GM23338 (cell line): ENCODE results near the gene AVP. TPM values are rescaled to one million over a fixed set of nuclear protein-coding genes. Genes with fewer than 3 reads are reported as not detected.
A peak's percentile ranks its signal among the peaks of the same experiment; 100 is the strongest.
"Not testable (repeated sequence)": the region's sequence is repeated elsewhere in the genome, so short reads cannot be mapped to it uniquely, and the experiment has no call there.

Source experiments
- ATAC-seq: fragments of 200-7000 bp; cut with Tn5 transposase; 3 replicates; pipeline ENCODE4 v1.9.1; 2020
- DNase-seq: peaks from one replicate; pipeline ENCODE4 v3.0.0-alpha.2; 2015; ENCODE audit warnings: low spot score
- H2AFZ ChIP-seq: fragments of 200-600 bp; sonication (generic); 2 replicates; pipeline ENCODE4 v1.8.0; 2016; ENCODE audit warnings: antibody characterized with exemption, mild to moderate bottlenecking, moderate library complexity
- H3F3A ChIP-seq: fragments of 200-600 bp; sonication (generic); replicated peaks from 2 replicates; pipeline ENCODE4 v1.8.0; 2017; ENCODE audit warnings: antibody characterized with exemption, mixed run types, low read depth
- H3K27ac ChIP-seq: fragments of 200-600 bp; sonication (generic); 2 replicates; pipeline ENCODE4 v1.6.1; 2016; ENCODE audit warnings: low read depth
- H3K27me3 ChIP-seq: fragments of 200-600 bp; sonication (generic); 2 replicates; pipeline ENCODE4 v1.8.0; 2016; ENCODE audit warnings: mild to moderate bottlenecking, mixed run types, moderate library complexity; ENCODE audit not compliant: insufficient read depth
- H3K36me3 ChIP-seq: fragments of 200-600 bp; sonication (generic); 2 replicates; pipeline ENCODE4 v1.8.0; 2016; ENCODE audit warnings: mild to moderate bottlenecking; ENCODE audit not compliant: insufficient read depth
- H3K4me1 ChIP-seq: fragments of 200-600 bp; sonication (generic); 2 replicates; pipeline ENCODE4 v1.8.0; 2016; ENCODE audit warnings: mild to moderate bottlenecking, moderate library complexity; ENCODE audit not compliant: insufficient read depth
- H3K4me2 ChIP-seq: fragments of 200-600 bp; sonication (generic); 2 replicates; pipeline ENCODE4 v1.7.1; 2017; ENCODE audit warnings: mixed run types
- H3K4me3 ChIP-seq: fragments of 200-600 bp; sonication (generic); 2 replicates; pipeline ENCODE4 v1.6.1; 2016; ENCODE audit warnings: mixed run types
- H3K79me2 ChIP-seq: fragments of 200-600 bp; sonication (generic); replicated peaks from 2 replicates; pipeline ENCODE4 v1.8.0; 2017; ENCODE audit warnings: mild to moderate bottlenecking; ENCODE audit not compliant: insufficient read depth
- H3K9me2 ChIP-seq: fragments of 200-600 bp; sonication (generic); 2 replicates; pipeline ENCODE4 v1.8.0; 2017; ENCODE audit not compliant: insufficient read depth
- H4K20me1 ChIP-seq: fragments of 200-600 bp; sonication (generic); replicated peaks from 2 replicates; pipeline ENCODE4 v1.8.0; 2017; ENCODE audit warnings: mild to moderate bottlenecking; ENCODE audit not compliant: insufficient read depth
- H3K27ac Mint-ChIP-seq: 2 replicates; pipeline ENCODE4 v1.8.0; 2020; ENCODE audit warnings: inconsistent platforms, mild to moderate bottlenecking, moderate library complexity, mixed read lengths
- H3K27me3 Mint-ChIP-seq: 3 replicates; pipeline ENCODE4 v1.8.0; 2022; ENCODE audit warnings: low read depth, mild to moderate bottlenecking, moderate library complexity, mixed read lengths, inconsistent platforms; ENCODE audit not compliant: insufficient read depth, poor library complexity
- H3K36me3 Mint-ChIP-seq: 3 replicates; pipeline ENCODE4 v1.8.0; 2021; ENCODE audit warnings: low read depth, mild to moderate bottlenecking, inconsistent platforms, moderate library complexity, mixed read lengths
- H3K4me1 Mint-ChIP-seq: 3 replicates; pipeline ENCODE4 v1.8.0; 2020; ENCODE audit warnings: mild to moderate bottlenecking, inconsistent platforms, mixed read lengths
- H3K4me3 Mint-ChIP-seq: 3 replicates; pipeline ENCODE4 v1.8.0; 2021; ENCODE audit warnings: moderate library complexity, mild to moderate bottlenecking, inconsistent platforms, mixed read lengths
- H3K9me3 Mint-ChIP-seq: 3 replicates; pipeline ENCODE4 v1.8.0; 2020; ENCODE audit warnings: moderate library complexity, mild to moderate bottlenecking, inconsistent platforms, mixed read lengths
- EZH2phosphoT487 ChIP-seq: fragments of 200-600 bp; sonication (generic); IDR thresholded peaks from one replicate; pipeline ENCODE4 v1.8.1; 2018; ENCODE audit warnings: antibody characterized with exemption; ENCODE audit not compliant: unreplicated experiment
- JUNB ChIP-seq: IDR thresholded peaks from one replicate; pipeline ENCODE4 v1.6.1; 2016; ENCODE audit warnings: antibody characterized with exemption; ENCODE audit not compliant: unreplicated experiment
- POLR2AphosphoS5 ChIP-seq: IDR thresholded peaks from 2 replicates; pipeline ENCODE4 v1.6.1; 2016; ENCODE audit warnings: antibody characterized with exemption, low read depth
- STAT1 ChIP-seq: IDR thresholded peaks from one replicate; pipeline ENCODE4 v1.6.1; 2016; ENCODE audit warnings: antibody characterized with exemption; ENCODE audit not compliant: unreplicated experiment
- ZNF114 ChIP-seq: fragments of 250-450 bp; sonication (Bioruptor Pico); IDR thresholded peaks from 2 replicates; pipeline ENCODE4 v1.5.0; 2020; ENCODE audit warnings: mild to moderate bottlenecking, moderate library complexity
- ZNF331 ChIP-seq: fragments of 250-450 bp; sonication (Bioruptor Pico); IDR thresholded peaks from 2 replicates; pipeline ENCODE4 v1.5.0; 2020; ENCODE audit warnings: low read depth, mild to moderate bottlenecking, moderate library complexity
- polyA plus RNA-seq: library from polyadenylated mRNA; unstranded; fragments of >200 nt; fragmentation: Nextera tagmentation; extraction: Ambion mirVana; gene quantifications from 2 replicates; pipeline ENCODE4 v1.2.1, GENCODE V29; 2016
- total RNA-seq: library from RNA; depleted of rRNA; stranded (reverse); fragments of >200 nt; shearing (Covaris generic); gene quantifications from 2 replicates; pipeline ENCODE4 v1.2.3, GENCODE V29; 2014
- TF ChIP-seq, protein P1 (sequence below), 2 experiments: fragments of 200-600 bp in 1 of 2; sonication (generic) in 1 of 2; conservative IDR thresholded peaks; 2 replicates each; pipeline versions ENCODE4 v1.5.1 to v1.6.1; 2016 to 2017; ENCODE audit warnings: antibody characterized with exemption in 2 of 2, low read depth in 2 of 2, mild to moderate bottlenecking in 2 of 2, moderate library complexity in 1 of 2

AVP gene
- total and polyA plus RNA-seq, 2 experiments from 2014 or later: 0.60 TPM; not detected in 1

DNA sequence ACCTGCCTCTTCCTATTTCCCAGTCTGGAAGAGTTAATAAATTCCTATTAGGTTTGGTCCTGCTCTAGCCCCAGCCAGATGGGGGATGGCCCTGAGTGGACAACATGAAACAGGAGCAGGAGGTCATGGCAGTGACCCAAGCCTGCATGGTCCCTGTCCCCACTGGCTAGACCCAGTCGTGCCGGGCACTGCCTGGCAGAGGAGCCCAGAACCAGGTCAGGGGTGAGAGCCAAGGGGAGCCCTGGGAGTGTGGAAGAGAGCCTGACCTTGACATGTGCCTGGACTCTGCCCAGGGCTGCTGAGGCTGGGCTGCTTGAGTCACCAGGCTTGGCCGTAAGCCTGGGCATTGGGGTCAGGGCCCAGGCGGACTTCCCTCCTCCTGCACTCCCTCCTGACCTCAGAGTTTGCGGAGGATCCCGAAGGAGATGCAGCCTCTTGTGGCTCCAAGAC is 3.6 kb downstream of the AVP start (continued):
- TF ChIP-seq, protein P1, sequence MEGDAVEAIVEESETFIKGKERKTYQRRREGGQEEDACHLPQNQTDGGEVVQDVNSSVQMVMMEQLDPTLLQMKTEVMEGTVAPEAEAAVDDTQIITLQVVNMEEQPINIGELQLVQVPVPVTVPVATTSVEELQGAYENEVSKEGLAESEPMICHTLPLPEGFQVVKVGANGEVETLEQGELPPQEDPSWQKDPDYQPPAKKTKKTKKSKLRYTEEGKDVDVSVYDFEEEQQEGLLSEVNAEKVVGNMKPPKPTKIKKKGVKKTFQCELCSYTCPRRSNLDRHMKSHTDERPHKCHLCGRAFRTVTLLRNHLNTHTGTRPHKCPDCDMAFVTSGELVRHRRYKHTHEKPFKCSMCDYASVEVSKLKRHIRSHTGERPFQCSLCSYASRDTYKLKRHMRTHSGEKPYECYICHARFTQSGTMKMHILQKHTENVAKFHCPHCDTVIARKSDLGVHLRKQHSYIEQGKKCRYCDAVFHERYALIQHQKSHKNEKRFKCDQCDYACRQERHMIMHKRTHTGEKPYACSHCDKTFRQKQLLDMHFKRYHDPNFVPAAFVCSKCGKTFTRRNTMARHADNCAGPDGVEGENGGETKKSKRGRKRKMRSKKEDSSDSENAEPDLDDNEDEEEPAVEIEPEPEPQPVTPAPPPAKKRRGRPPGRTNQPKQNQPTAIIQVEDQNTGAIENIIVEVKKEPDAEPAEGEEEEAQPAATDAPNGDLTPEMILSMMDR (conservative IDR thresholded peaks at IDR 0.05; ENCODE audit: low read depth in 2 of 2): no peak

DNA sequence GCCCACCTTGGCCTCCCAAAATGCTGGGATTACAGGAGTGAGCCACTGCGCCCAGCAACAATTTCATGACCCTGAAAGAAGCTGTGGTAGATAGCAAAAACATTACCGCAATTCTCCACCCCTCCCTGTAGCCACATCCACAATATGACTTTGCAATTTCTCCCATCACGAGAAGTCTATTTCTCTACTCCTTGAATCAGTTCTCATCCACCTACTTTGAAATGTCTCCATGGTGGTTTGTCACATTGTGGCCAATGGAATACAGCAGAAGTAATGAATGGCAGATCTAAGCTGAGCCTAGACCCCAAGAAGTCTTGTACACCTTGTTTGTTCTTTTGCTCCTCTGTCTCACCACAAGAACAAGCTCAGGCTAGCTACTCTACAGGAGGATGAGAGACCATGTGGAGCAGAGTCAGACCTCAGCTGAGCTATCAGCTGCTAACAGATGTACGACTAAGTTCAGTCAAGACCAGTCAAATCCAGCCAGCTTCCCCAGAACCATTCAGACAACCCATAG is 6.8 kb downstream of the AVP start:
- H3K79me2 ChIP-seq: no peaks in the 10 kb centered on the region
- H3K27me3 Mint-ChIP-seq: peaks cover 44% of the 10 kb centered on the region
- DNase-seq (no peak), ATAC-seq (no peak)
- no peak overlapping the region for H3K4me2 ChIP-seq
- no peaks in the 10 kb centered on the region for H4K20me1 ChIP-seq
- no peak overlapping the region for H3K27ac Mint-ChIP-seq
- TF ChIP-seq ZNF331 (CRISPR knock-in tag): no peak
- no peak for TF ChIP-seq JUNB
- TF ChIP-seq, protein P1 (conservative IDR thresholded peaks at IDR 0.05; ENCODE audit: low read depth in 2 of 2): no peak
- TF ChIP-seq POLR2AphosphoS5: no peak
- no peak for TF ChIP-seq STAT1
- TF ChIP-seq EZH2phosphoT487: no peak
- TF ChIP-seq ZNF114 (CRISPR knock-in tag): no peak
- no peak overlapping the region for H3K27ac ChIP-seq
- H3K27me3 ChIP-seq: peaks cover 50% of the 10 kb centered on the region
- H3K4me1 ChIP-seq: peaks cover 3% of the 10 kb centered on the region; the same call in 1 of the 2 replicates
- no peaks in the 10 kb centered on the region for H3K36me3 ChIP-seq
- 0 out of 2 replicates have a peak overlapping the region, but pooled peaks have one; percentile 47 for H2AFZ ChIP-seq
- H3K9me2 ChIP-seq: 0 out of 2 replicates have a peak, but pooled peaks cover 3% of the 10 kb centered on the region
- no peak overlapping the region for H3K4me3 Mint-ChIP-seq
- peaks cover 18% of the 10 kb centered on the region for H3K4me1 Mint-ChIP-seq
- H3K36me3 Mint-ChIP-seq: no peaks in the 10 kb centered on the region
- no peak overlapping the region for H3K4me3 ChIP-seq
- no peaks in the 10 kb centered on the region for H3F3A ChIP-seq
- no peaks in the 10 kb centered on the region for H3K9me3 Mint-ChIP-seq

DNA sequence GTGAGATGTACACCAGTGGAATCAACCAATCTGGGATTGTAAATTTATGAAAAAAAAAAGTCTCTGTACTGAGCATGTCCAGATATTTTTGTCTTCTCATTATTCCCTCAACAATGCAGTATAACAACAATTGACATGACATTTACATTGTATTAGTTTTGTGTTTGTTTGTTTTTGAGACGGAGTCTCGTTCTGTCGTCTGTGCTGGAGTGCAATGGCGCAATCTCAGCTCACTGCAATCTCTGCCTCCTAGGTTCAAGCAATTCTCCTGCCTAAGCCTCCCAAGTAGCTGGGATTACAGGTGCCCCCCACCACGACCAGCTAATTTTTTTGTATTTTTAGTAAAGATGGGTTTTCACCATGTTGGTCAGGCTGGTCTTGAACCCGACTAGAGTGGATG is 9.2 kb downstream of the AVP start:
- H3K36me3 ChIP-seq, DNase-seq, H3K79me2 ChIP-seq, H3K4me3 ChIP-seq, H3K4me1 ChIP-seq, H3K9me2 ChIP-seq, H3K27ac Mint-ChIP-seq, ATAC-seq, H4K20me1 ChIP-seq, H3K4me3 Mint-ChIP-seq, H3K4me2 ChIP-seq, H3K27ac ChIP-seq, H3F3A ChIP-seq, H3K36me3 Mint-ChIP-seq, H2AFZ ChIP-seq, H3K9me3 Mint-ChIP-seq: not testable (repeated sequence)
- H3K27me3 ChIP-seq: peaks cover 50% of the 10 kb centered on the region
- Mint-ChIP-seq H3K27me3 (peaks cover 41% of the 10 kb centered on the region), H3K4me1 (peaks cover 23% of the 10 kb centered on the region)
